GM23338 (cell line): ENCODE measurements around the gene AGAP3. TPM values are rescaled to one million over a fixed set of nuclear protein-coding genes. Genes with fewer than 3 reads are reported as not detected.

ENCODE experiments used
- CTCF ChIP-seq, 2 experiments: fragments of 200-600 bp in 1 of 2; sonication (generic) in 1 of 2; conservative IDR thresholded peaks; 2 replicates each; pipeline versions ENCODE4 v1.5.1 to v1.6.1; 2016 to 2017; ENCODE audit warnings: antibody characterized with exemption in 2 of 2, low read depth in 2 of 2, mild to moderate bottlenecking in 2 of 2, moderate library complexity in 1 of 2
- EZH2phosphoT487 ChIP-seq: fragments of 200-600 bp; sonication (generic); IDR thresholded peaks from one replicate; pipeline ENCODE4 v1.8.1; 2018; ENCODE audit warnings: antibody characterized with exemption; ENCODE audit not compliant: unreplicated experiment
- JUNB ChIP-seq: IDR thresholded peaks from one replicate; pipeline ENCODE4 v1.6.1; 2016; ENCODE audit warnings: antibody characterized with exemption; ENCODE audit not compliant: unreplicated experiment
- NANOG ChIP-seq: IDR thresholded peaks from 2 replicates; pipeline ENCODE4 v1.6.1; 2016; ENCODE audit warnings: antibody characterized with exemption, borderline replicate concordance
- POLR2AphosphoS5 ChIP-seq: IDR thresholded peaks from 2 replicates; pipeline ENCODE4 v1.6.1; 2016; ENCODE audit warnings: antibody characterized with exemption, low read depth
- REST ChIP-seq: IDR thresholded peaks from one replicate; pipeline ENCODE4 v1.6.1; 2018; ENCODE audit warnings: antibody characterized with exemption; ENCODE audit not compliant: unreplicated experiment
- ZNF114 ChIP-seq: fragments of 250-450 bp; sonication (Bioruptor Pico); IDR thresholded peaks from 2 replicates; pipeline ENCODE4 v1.5.0; 2020; ENCODE audit warnings: mild to moderate bottlenecking, moderate library complexity
- ZNF331 ChIP-seq: fragments of 250-450 bp; sonication (Bioruptor Pico); IDR thresholded peaks from 2 replicates; pipeline ENCODE4 v1.5.0; 2020; ENCODE audit warnings: low read depth, mild to moderate bottlenecking, moderate library complexity
- ZNF462 ChIP-seq: fragments of 250-450 bp; sonication (Bioruptor Pico); IDR thresholded peaks from 2 replicates; pipeline ENCODE4 v1.5.0; 2020; ENCODE audit warnings: mild to moderate bottlenecking, moderate library complexity
- polyA plus RNA-seq: library from polyadenylated mRNA; unstranded; fragments of >200 nt; fragmentation: Nextera tagmentation; extraction: Ambion mirVana; gene quantifications from 2 replicates; pipeline ENCODE4 v1.2.1, GENCODE V29; 2016
- total RNA-seq: library from RNA; depleted of rRNA; stranded (reverse); fragments of >200 nt; shearing (Covaris generic); gene quantifications from 2 replicates; pipeline ENCODE4 v1.2.3, GENCODE V29; 2014

Gene AGAP3
- total and polyA plus RNA-seq, 2 experiments from 2014 or later, result 24.0 to 39.2 TPM

GRCh38 chr7:151085329-151085690, 965 bp upstream of the AGAP3 start (continued):
- no peak for TF ChIP-seq ZNF462 (CRISPR knock-in tag)
- no peak for TF ChIP-seq NANOG
- TF ChIP-seq ZNF114 (CRISPR knock-in tag), result no peak
- TF ChIP-seq POLR2AphosphoS5, result no peak
- no peak for TF ChIP-seq EZH2phosphoT487
- no peak for TF ChIP-seq CTCF (conservative IDR thresholded peaks at IDR 0.05; ENCODE audit: low read depth in 2 of 2)
- TF ChIP-seq ZNF331 (CRISPR knock-in tag), result no peak
- TF ChIP-seq REST, result no peak
- TF ChIP-seq JUNB, result no peak
